B cell (primary cell): ENCODE data around the gene RPRD1A.

Source experiments
- EZH2 ChIP-seq: IDR thresholded peaks from 2 replicates; pipeline ENCODE4 v1.6.1; 2012; ENCODE audit warnings: borderline replicate concordance, low read depth, mild to moderate bottlenecking, moderate library complexity, low read length; ENCODE audit not compliant: insufficient read depth, poor library complexity, severe bottlenecking
- TF ChIP-seq, protein P1 (sequence below): fragments of 200-600 bp; IDR thresholded peaks from one replicate; pipeline ENCODE4 v1.8.0; 2022; ENCODE audit warnings: antibody characterized with exemption, mild to moderate bottlenecking

DNA sequence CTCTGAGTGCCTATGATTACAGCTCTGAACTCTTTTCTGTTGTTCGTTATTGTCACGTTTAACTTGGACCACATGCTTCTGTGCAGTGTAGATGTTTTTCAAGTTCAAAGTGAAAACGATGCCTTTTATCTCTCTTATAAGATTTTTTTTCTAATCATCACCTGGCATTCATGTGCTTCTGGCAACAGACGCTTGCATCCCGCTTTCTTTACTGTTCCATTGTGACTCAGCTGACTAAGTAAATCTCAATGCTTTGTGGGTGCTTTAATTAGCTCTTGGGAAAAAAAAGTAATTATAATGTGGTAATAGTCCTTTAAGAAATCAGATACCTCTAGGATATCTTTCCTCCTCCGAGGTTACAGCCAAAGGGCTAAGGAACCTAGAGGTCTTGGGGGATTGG, 126.1 kb downstream of the RPRD1A start:
- TF ChIP-seq, protein P1, sequence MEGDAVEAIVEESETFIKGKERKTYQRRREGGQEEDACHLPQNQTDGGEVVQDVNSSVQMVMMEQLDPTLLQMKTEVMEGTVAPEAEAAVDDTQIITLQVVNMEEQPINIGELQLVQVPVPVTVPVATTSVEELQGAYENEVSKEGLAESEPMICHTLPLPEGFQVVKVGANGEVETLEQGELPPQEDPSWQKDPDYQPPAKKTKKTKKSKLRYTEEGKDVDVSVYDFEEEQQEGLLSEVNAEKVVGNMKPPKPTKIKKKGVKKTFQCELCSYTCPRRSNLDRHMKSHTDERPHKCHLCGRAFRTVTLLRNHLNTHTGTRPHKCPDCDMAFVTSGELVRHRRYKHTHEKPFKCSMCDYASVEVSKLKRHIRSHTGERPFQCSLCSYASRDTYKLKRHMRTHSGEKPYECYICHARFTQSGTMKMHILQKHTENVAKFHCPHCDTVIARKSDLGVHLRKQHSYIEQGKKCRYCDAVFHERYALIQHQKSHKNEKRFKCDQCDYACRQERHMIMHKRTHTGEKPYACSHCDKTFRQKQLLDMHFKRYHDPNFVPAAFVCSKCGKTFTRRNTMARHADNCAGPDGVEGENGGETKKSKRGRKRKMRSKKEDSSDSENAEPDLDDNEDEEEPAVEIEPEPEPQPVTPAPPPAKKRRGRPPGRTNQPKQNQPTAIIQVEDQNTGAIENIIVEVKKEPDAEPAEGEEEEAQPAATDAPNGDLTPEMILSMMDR, result no peak
- no peak for TF ChIP-seq EZH2
